ENCODE results near the gene IGSF8. TPM values are rescaled to one million over a fixed set of nuclear protein-coding genes. Genes with fewer than 3 reads are reported as not detected.

Gene IGSF8
- total and polyA plus RNA-seq, 2 of the 8 experiments (the other 6 are each of a cell fraction or from before 2014, with no cell fraction given), result 69.6 to 132 TPM

GRCh38 chr1:160117709-160118183 lies 19.3 kb upstream of the IGSF8 start (continued):
- no peak for TF ChIP-seq POLR2A (IDR thresholded peaks at IDR 0.05; ENCODE audit: control extremely low read depth in 1 of 2, low read depth in 2 of 2, low read length in 2 of 2)

Measured in H1 (cell line).